GM21381 (cell line): Measurements from ENCODE around the gene CCKAR.

Experiments
- ATAC-seq: cut with Tn5 transposase; IDR thresholded peaks from one replicate; pipeline ENCODE4 v1.9.1; 2021; ENCODE audit warnings: mild to moderate bottlenecking, moderate library complexity; ENCODE audit not compliant: unreplicated experiment

CCKAR gene

GRCh38 chr4:26459756-26460530, 30.3 kb downstream of the CCKAR start:
- no peak for ATAC-seq

GRCh38 chr4:26459054-26459755, 31.1 kb downstream of the CCKAR start:
- no peak for ATAC-seq

- ATAC-seq: no peak
These were observed 32.1 kb downstream of the CCKAR start for GRCh38 chr4:26458157-26458561.

GRCh38 chr4:26457412-26457811, 32.9 kb downstream of the CCKAR start:
- ATAC-seq: no peak

GRCh38 chr4:26455571-26455970, 34.7 kb downstream of the CCKAR start:
- no peak for ATAC-seq

- ATAC-seq: no peak
These were observed 35.3 kb downstream of the CCKAR start for GRCh38 chr4:26454961-26455360.

- ATAC-seq: no peak
These were observed 37.4 kb downstream of the CCKAR start for GRCh38 chr4:26452565-26453531.

- ATAC-seq: no peak
These were observed 38.7 kb downstream of the CCKAR start for GRCh38 chr4:26451597-26451996.

- no peak for ATAC-seq
These were observed 39.9 kb downstream of the CCKAR start for GRCh38 chr4:26450418-26450817.

- ATAC-seq: no peak
These were observed 42.9 kb downstream of the CCKAR start for GRCh38 chr4:26447378-26447777.

GRCh38 chr4:26441771-26442170, 48.5 kb downstream of the CCKAR start:
- no peak for ATAC-seq

GRCh38 chr4:26441102-26441501, 49.2 kb downstream of the CCKAR start:
- ATAC-seq: no peak

- ATAC-seq: no peak
These were observed 56.1 kb downstream of the CCKAR start for GRCh38 chr4:26434030-26434639.

- ATAC-seq: no peak
These were observed 56.7 kb downstream of the CCKAR start for GRCh38 chr4:26433556-26433955.

GRCh38 chr4:26432419-26432818, 57.9 kb downstream of the CCKAR start:
- no peak for ATAC-seq

- no peak for ATAC-seq
These were observed 58.7 kb downstream of the CCKAR start for GRCh38 chr4:26431461-26432180.
